Gastroesophageal sphincter (tissue), 4 donors: ENCODE measurements around the gene RSPH9. TPM values are rescaled to one million over a fixed set of nuclear protein-coding genes. Genes with fewer than 3 reads are reported as not detected.

Experiments used
- ATAC-seq: fragments of 150-250 bp; one replicate; pipeline ENCODE4 v1.9.1; 2016; ENCODE audit warnings: mild to moderate bottlenecking, moderate library complexity
- H3K27ac ChIP-seq, 4 donors: fragments of 200-600 bp; sonication (generic) in 3 of 4; 1 replicate in 3 of 4; 2 replicates in 1 of 4; pipeline ENCODE4 v1.5.1; 2016 to 2019
- H3K27me3 ChIP-seq: fragments of 200-600 bp; sonication (generic); one replicate; pipeline ENCODE4 v1.5.1; 2019
- H3K36me3 ChIP-seq, 2 donors: fragments of 200-600 bp; sonication (generic); one replicate each; pipeline ENCODE4 v1.5.1; 2019; ENCODE audit warnings: control low read depth in 1 of 2
- H3K4me1 ChIP-seq, 3 donors: fragments of 200-600 bp; sonication (generic); 1 replicate in 2 of 3; 2 replicates in 1 of 3; pipeline ENCODE4 v1.5.1; 2016 to 2019; ENCODE audit warnings: control low read depth in 2 of 3
- H3K4me3 ChIP-seq, 2 donors: fragments of 200-600 bp; sonication (generic); one replicate each; pipeline ENCODE4 v1.5.1; 2019; ENCODE audit warnings: mild to moderate bottlenecking in 1 of 2, moderate library complexity in 1 of 2
- H3K9me3 ChIP-seq, 3 donors: fragments of 200-600 bp; sonication (generic); one replicate each; pipeline ENCODE4 v1.5.1; 2017 to 2019; ENCODE audit warnings: control low read depth in 2 of 3
- CTCF ChIP-seq, 4 experiments: fragments of 200-600 bp in 2 of 4; fragments of 450-650 bp in 2 of 4; sonication (generic) in 1 of 4; IDR thresholded peaks; one replicate each; pipeline ENCODE4 v1.5.1; 2017 to 2019; ENCODE audit warnings: antibody characterized with exemption in 4 of 4, mild to moderate bottlenecking in 2 of 4, moderate library complexity in 2 of 4
- EP300 ChIP-seq: sonication (generic); formaldehyde crosslinking; IDR thresholded peaks from one replicate; pipeline ENCODE4 v1.6.1; 2017; ENCODE audit warnings: antibody characterized with exemption, mild to moderate bottlenecking
- POLR2A ChIP-seq, 2 donors: fragments of 450-650 bp; IDR thresholded peaks; one replicate each; pipeline ENCODE4 v1.6.1; 2017; ENCODE audit warnings: antibody characterized with exemption in 2 of 2, mild to moderate bottlenecking in 2 of 2, moderate library complexity in 1 of 2
- POLR2AphosphoS5 ChIP-seq: sonication (generic); formaldehyde crosslinking; IDR thresholded peaks from one replicate; pipeline ENCODE4 v1.6.1; 2017; ENCODE audit warnings: antibody characterized with exemption
- WGBS, 2 donors: methylation state at CpG; one replicate each; pipeline ENCODE4 v1.1.5; 2018; ENCODE audit warnings: low coverage in 1 of 2; 5-methylcytosine and 5-hydroxymethylcytosine counted together
- total RNA-seq, 4 donors: library from RNA; depleted of rRNA; stranded (reverse); fragments of >200 nt; gene quantifications; one replicate each; pipeline ENCODE4 v1.1.0, GENCODE V29; 2016

Gene RSPH9
- total RNA-seq, 4 donors from 2014 or later, result 0.16 TPM; not detected in 3

- H3K27ac ChIP-seq, result peak overlapping the region in 1 of 4 donors; percentile 32
- WGBS, 2 donors, result 94 to 98% methylated on average over 3 to 4 of the region's 7 CpGs
Observed at GRCh38 chr6:43707269-43707668, 62.4 kb downstream of the RSPH9 start.

GRCh38 chr6:43707767-43708166 lies 62.9 kb downstream of the RSPH9 start:
- Histone ChIP-seq H3K4me3 (no peak overlapping the region), H3K27ac (peak overlapping the region in 1 of 4 donors; percentile 32), H3K27me3 (no peaks in the 10 kb centered on the region), H3K4me1 (peaks cover 0 to 58% (median 22%) of the 10 kb centered on the region in 3 donors), H3K9me3 (no peaks in the 10 kb centered on the region), H3K36me3 (no peaks in the 10 kb centered on the region)
- no peak for ATAC-seq
- TF ChIP-seq EP300 (no peak), POLR2AphosphoS5 (no peak), POLR2A (IDR thresholded peaks at IDR 0.05) (no peak), CTCF (IDR thresholded peaks at IDR 0.05) (no peak)
- WGBS, 2 donors, result 50% methylated on average over 1 of the region's 1 CpG; no CpG with 5 or more reads in 1 of the 2 donors

More at GRCh38 chr6:43707269-43707668, 62.4 kb downstream of the RSPH9 start:
- H3K36me3 ChIP-seq, result no peaks in the 10 kb centered on the region
- no peak for ATAC-seq
- no peaks in the 10 kb centered on the region for H3K9me3 ChIP-seq
- H3K4me1 ChIP-seq, result peaks cover under 1 to 63% (median 23%) of the 10 kb centered on the region in 3 donors
- TF ChIP-seq EP300 (no peak), POLR2AphosphoS5 (no peak), POLR2A (IDR thresholded peaks at IDR 0.05) (no peak), CTCF (IDR thresholded peaks at IDR 0.05) (no peak)
- no peak overlapping the region for H3K4me3 ChIP-seq
- H3K27me3 ChIP-seq, result no peaks in the 10 kb centered on the region

GRCh38 chr6:43708860-43709653 lies 64.2 kb downstream of the RSPH9 start:
- H3K27ac ChIP-seq, result peak overlapping the region in 3 of 4 donors; percentile 58 to 71 (median 61)
- TF ChIP-seq EP300, result no peak
- TF ChIP-seq POLR2AphosphoS5, result peak; percentile 78
- TF ChIP-seq POLR2A (IDR thresholded peaks at IDR 0.05), result no peak
- ATAC-seq, result peak; percentile 80
- no peaks in the 10 kb centered on the region for H3K27me3 ChIP-seq
- H3K4me1 ChIP-seq, result peaks cover 0 to 45% (median 15%) of the 10 kb centered on the region in 3 donors
- H3K36me3 ChIP-seq, result no peaks in the 10 kb centered on the region
- no peaks in the 10 kb centered on the region for H3K9me3 ChIP-seq
- WGBS, 2 donors, result 34 to 75% methylated on average over 2 to 5 of the region's 5 CpGs
- H3K4me3 ChIP-seq, result no peak overlapping the region

GRCh38 chr6:43709654-43710303 lies 64.9 kb downstream of the RSPH9 start:
- peak overlapping the region in 3 of 4 donors; percentile 58 to 71 (median 61) for H3K27ac ChIP-seq
- 60 to 68% methylated on average over 2 to 5 of the region's 7 CpGs for WGBS, 2 donors

More at GRCh38 chr6:43709654-43710303, 64.9 kb downstream of the RSPH9 start:
- H3K9me3 ChIP-seq, result no peaks in the 10 kb centered on the region
- H3K4me3 ChIP-seq, result no peak overlapping the region
- no peaks in the 10 kb centered on the region for H3K36me3 ChIP-seq
- no peak for ATAC-seq
- peaks cover 0 to 45% (median 15%) of the 10 kb centered on the region in 3 donors for H3K4me1 ChIP-seq
- TF ChIP-seq POLR2AphosphoS5 (no peak), EP300 (no peak), CTCF (IDR thresholded peaks at IDR 0.05) (no peak), POLR2A (IDR thresholded peaks at IDR 0.05) (no peak)
- H3K27me3 ChIP-seq, result no peaks in the 10 kb centered on the region
